Effector memory CD4-positive, alpha-beta T cell (primary cell): ENCODE measurements around the gene ABCA13.

Experiments used
- DNase-seq, 3 donors: peaks; one replicate each; pipeline ENCODE4 v3.0.0-alpha.2; 2020
- H3K27ac ChIP-seq: 2 replicates; pipeline ENCODE4 v1.7.0; 2013; ENCODE audit warnings: mild to moderate bottlenecking, low read length, moderate library complexity; ENCODE audit not compliant: insufficient read depth, poor library complexity, severe bottlenecking
- H3K27me3 ChIP-seq: replicated peaks from 2 replicates; pipeline ENCODE4 v1.7.0; 2013; ENCODE audit warnings: mild to moderate bottlenecking, low read length; ENCODE audit not compliant: insufficient read depth, control insufficient read depth, poor library complexity, severe bottlenecking
- H3K36me3 ChIP-seq: 2 replicates; pipeline ENCODE4 v1.7.0; 2013; ENCODE audit warnings: mild to moderate bottlenecking, low read length, moderate library complexity; ENCODE audit not compliant: control insufficient read depth, insufficient read depth
- H3K4me1 ChIP-seq: 2 replicates; pipeline ENCODE4 v1.7.0; 2013; ENCODE audit warnings: low read length, mild to moderate bottlenecking; ENCODE audit not compliant: control insufficient read depth, insufficient read depth, poor library complexity, severe bottlenecking
- H3K4me3 ChIP-seq: 2 replicates; pipeline ENCODE4 v1.7.0; 2013; ENCODE audit warnings: low read length, low read depth, mild to moderate bottlenecking; ENCODE audit not compliant: insufficient read depth, poor library complexity, severe bottlenecking
- H3K9me3 ChIP-seq: 2 replicates; pipeline ENCODE4 v1.7.0; 2013; ENCODE audit warnings: mild to moderate bottlenecking, low read length, moderate library complexity; ENCODE audit not compliant: control insufficient read depth

Gene ABCA13

DNA sequence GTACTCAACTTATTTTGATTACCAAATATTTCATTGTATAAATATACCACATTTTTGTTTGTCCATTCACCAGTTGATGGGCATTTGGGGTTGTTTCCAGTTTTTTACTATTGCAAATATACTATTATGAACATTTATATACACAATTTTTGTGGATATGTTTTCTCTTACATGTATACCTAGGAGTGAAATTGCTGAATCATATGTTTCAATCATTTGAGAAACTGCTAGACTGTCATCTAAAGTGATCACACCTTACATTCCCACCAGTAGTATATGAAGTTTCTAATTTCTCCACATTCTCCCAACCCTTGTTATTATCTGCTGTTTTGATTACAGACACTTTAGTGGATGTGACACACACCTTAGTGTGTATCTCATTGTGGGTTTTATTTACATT is 257.9 kb downstream of the ABCA13 start:
- Histone ChIP-seq H3K9me3 (no peaks in the 10 kb centered on the region), H3K27me3 (no peaks in the 10 kb centered on the region), H3K4me1 (no peaks in the 10 kb centered on the region), H3K27ac (no peak overlapping the region), H3K4me3 (no peak overlapping the region), H3K36me3 (no peaks in the 10 kb centered on the region)
- DNase-seq: no peak

DNA sequence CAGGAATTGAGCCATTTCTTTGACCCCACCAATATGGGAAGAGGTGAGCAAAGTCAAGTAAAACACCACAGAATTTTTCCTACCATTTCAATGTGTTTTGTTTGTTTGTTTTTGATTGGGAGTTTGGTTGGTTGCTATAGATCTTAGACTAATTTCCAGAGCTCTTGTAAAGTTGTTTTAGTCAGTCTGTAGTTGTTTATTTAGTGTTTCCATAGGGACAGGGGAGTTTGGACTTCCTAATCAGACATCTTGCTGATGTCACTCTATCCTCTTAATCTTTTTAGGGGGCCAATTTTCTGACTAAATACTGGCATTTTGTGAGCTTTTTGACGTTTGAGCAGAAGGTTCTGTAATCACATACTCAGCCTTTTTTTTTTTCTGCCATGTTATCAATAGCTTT is 266.9 kb downstream of the ABCA13 start:
- Histone ChIP-seq H3K9me3 (no peaks in the 10 kb centered on the region), H3K4me1 (no peaks in the 10 kb centered on the region), H3K27ac (no peak overlapping the region), H3K4me3 (no peak overlapping the region), H3K27me3 (no peaks in the 10 kb centered on the region), H3K36me3 (no peaks in the 10 kb centered on the region)
- DNase-seq: no peak

DNA sequence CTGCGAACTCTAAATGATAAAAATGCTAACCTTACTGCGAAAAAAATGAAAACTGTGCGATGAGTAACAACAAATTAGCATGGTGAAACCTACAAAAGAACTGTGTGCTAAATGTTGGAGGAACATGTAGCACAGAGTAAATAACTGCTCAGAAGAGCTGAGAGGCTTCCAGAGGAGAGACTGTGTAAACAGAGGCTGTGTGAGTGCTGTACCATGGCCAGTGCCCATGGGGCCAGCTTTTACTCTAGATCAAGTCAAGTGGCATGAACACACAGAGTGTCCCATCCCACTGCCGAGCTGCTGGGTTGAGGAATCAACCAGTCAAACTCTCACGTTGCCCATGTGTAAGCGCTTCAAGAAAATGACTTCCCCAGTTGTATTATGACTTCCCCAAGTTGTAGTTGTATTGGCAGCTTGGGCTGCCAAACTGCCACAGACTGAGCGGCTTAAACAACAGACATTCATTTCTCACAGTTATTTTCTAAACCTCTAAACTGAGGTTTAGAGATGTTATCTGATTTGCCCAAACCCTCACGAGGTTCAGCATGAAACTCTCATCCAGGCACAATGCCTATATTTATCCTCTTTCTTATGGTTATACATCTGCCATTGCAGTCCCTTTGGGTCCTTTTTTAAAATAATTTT is 270.7 kb downstream of the ABCA13 start:
- no peaks in the 10 kb centered on the region for H3K4me1 ChIP-seq
- no peaks in the 10 kb centered on the region for H3K9me3 ChIP-seq
- H3K36me3 ChIP-seq: no peaks in the 10 kb centered on the region
- H3K27ac ChIP-seq: no peak overlapping the region
- no peaks in the 10 kb centered on the region for H3K27me3 ChIP-seq
- no peak overlapping the region for H3K4me3 ChIP-seq
- no peak for DNase-seq

DNA sequence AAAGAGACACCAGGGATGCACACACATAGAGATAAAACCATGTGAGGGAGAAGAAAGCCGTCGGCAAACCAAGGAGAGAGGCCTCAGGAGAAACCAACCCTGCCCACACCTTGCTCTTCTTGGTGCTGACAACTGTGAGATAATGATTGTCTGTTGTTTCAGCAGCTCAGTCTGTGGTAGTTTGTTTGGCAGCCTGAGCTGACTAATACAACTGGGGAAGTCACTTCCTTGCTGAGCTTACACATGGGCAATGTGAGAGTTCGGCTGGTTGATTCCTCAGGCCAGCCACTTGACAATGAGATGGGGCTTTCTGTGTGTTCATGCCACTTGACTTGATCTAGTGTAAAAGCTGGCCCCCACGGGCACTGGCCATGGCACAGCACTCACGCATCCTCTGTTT is 271.8 kb downstream of the ABCA13 start:
- Histone ChIP-seq H3K36me3 (no peaks in the 10 kb centered on the region), H3K4me3 (no peak overlapping the region), H3K4me1 (no peaks in the 10 kb centered on the region), H3K27me3 (no peaks in the 10 kb centered on the region), H3K27ac (no peak overlapping the region), H3K9me3 (no peaks in the 10 kb centered on the region)
- no peak for DNase-seq

DNA sequence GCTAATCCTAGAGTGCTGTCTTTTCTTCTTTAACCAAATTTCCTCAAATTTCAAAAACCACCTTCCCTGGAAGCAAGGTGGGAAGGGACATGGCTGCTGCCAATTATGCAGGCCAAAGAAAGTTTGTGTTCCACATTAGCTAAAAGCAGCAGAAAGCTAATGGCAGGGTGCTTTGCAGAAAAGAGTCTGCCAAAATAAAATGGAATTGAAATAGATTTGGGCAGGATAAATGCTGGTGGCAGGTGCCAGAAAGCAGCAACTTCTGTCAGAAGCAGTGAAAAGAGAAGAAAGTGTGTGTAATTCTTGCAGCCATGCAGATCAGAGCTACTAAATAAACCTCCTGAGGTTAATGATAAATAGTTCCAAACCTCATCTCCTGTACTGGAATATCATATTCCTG is 275.5 kb downstream of the ABCA13 start:
- Histone ChIP-seq H3K4me1 (no peaks in the 10 kb centered on the region), H3K4me3 (no peak overlapping the region), H3K27ac (no peak overlapping the region), H3K9me3 (no peaks in the 10 kb centered on the region), H3K27me3 (no peaks in the 10 kb centered on the region), H3K36me3 (no peaks in the 10 kb centered on the region)
- no peak for DNase-seq

DNA sequence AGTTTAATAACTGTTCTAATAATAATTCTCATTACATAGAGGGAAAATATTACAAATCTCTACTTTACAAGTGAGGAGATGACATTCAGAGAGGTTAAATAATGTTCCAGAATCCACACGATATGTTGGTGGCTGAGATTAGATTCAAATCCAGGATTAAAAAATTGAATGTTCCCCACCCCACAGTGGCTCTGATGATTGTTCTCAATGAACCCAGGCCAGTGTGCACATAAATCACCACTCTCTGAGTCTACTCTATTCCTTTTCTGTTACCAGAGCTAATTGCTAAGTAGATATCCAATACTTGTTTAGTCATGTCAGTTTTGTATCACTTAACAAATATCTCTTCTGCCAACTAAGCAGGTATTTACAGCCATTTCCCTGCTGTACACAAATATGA is 281.0 kb downstream of the ABCA13 start:
- Histone ChIP-seq H3K27me3 (no peaks in the 10 kb centered on the region), H3K4me1 (no peaks in the 10 kb centered on the region), H3K27ac (no peak overlapping the region), H3K9me3 (no peaks in the 10 kb centered on the region), H3K36me3 (no peaks in the 10 kb centered on the region), H3K4me3 (no peak overlapping the region)
- DNase-seq: no peak

DNA sequence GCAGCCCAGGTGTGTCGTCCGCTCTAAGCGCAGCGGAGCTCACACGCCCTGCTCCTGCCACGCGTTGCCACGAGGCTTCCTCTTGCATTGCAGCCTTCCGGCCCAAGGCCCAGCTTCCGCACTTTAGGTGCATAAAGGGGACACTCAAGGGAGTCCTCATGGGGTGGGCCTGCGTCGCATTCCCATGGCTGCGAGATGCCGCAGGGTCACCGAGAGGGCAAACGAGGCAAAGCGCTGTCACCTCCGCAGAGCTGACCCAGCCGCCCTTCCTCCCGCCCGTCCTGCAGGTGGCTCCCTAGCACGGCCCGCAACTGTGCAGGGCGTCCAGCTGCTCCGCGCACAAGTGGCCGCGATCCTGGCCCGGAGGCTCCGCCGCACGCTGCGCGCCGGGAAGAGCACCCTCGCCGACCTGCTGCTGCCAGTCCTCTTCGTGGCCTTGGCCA is 283.5 kb downstream of the ABCA13 start:
- no peaks in the 10 kb centered on the region for H3K27me3 ChIP-seq
- H3K9me3 ChIP-seq: no peaks in the 10 kb centered on the region
- no peaks in the 10 kb centered on the region for H3K4me1 ChIP-seq
- no peak overlapping the region for H3K4me3 ChIP-seq
- H3K27ac ChIP-seq: no peak overlapping the region
- no peaks in the 10 kb centered on the region for H3K36me3 ChIP-seq
- DNase-seq: no peak

DNA sequence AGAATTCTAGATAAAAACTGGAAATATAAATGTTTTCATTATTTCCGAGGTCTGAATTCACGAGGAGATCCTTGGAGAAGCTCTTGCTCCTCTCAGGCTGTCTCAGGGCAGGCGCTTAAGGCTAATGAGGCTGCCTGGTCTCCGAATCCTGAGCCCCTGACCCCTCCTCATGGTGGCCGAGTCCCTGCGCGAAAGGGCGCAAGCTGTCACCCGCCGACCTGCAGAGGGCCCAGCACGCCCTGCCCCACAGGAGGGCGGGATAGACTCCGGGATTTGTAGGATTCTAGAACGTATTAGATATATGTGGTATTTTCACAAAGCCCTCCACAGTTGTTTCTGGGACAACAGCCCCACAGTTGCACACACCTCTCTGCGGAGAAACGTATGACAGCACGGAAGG is 284.1 kb downstream of the ABCA13 start:
- H3K36me3 ChIP-seq: no peaks in the 10 kb centered on the region
- H3K4me1 ChIP-seq: no peaks in the 10 kb centered on the region
- no peak for DNase-seq
- H3K27ac ChIP-seq: no peak overlapping the region
- H3K9me3 ChIP-seq: no peaks in the 10 kb centered on the region
- H3K27me3 ChIP-seq: no peaks in the 10 kb centered on the region
- no peak overlapping the region for H3K4me3 ChIP-seq

DNA sequence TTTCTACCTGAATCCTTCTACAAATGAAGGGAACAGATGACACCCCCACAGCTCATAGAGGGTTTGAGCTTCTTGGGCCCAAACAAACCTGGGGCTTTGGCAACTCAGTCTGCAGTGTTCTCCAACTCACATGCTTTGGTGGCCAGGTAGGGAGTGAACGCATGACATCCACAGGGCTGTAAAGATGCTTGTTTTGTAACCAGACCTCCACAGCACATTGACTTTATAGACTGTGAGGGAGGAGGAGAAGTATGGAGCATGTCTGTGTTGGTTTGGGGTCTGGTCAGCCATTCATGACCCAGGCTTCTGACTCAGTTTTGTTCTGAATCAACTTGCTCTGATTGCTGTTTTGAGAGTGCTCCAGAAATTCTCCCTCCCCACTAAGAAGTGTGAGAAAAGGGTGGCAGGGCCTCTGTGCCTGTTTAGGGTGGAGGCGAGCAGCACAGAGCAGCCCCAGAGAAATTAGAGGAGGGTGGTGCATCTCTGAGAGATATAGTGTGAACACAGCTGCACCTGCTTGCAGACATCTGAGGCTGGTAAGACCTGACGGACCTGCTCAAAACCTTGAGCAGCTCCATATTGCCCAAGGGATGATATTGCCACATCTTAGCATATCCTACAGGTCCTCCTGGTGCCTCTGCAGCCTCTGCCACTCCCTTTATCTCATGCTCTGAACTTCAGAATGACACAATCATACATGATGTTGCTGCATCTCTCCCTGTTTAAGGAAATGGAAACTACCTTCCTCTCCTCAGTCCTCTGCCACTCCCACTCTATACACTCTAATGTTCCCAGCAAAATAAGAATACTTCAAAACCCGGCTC is 287.7 kb downstream of the ABCA13 start:
- Histone ChIP-seq H3K27me3 (no peaks in the 10 kb centered on the region), H3K4me3 (no peak overlapping the region), H3K36me3 (no peaks in the 10 kb centered on the region), H3K9me3 (no peaks in the 10 kb centered on the region), H3K4me1 (no peaks in the 10 kb centered on the region), H3K27ac (no peak overlapping the region)
- DNase-seq: no peak

DNA sequence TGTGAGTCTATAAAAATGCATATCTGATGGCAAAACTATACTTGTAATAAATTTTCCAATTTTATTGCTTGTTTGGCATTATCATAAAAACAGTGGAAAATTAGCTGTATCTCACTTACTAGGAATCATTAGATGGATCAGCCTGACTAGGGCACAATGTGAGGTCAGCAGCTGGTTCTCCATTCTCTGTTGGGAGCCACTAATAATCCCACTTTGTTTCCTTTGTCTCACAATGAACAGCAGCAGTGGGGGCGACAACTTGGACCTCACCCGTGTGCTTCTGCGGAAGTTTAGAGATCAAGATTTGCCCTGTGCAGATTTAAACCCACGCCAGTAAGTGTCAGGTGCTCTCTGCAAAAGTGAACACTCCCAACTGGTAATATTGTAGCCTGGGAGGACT is 295.5 kb downstream of the ABCA13 start:
- Histone ChIP-seq H3K27ac (no peak overlapping the region), H3K9me3 (no peaks in the 10 kb centered on the region), H3K4me1 (no peaks in the 10 kb centered on the region), H3K27me3 (no peaks in the 10 kb centered on the region), H3K4me3 (no peak overlapping the region), H3K36me3 (no peaks in the 10 kb centered on the region)
- DNase-seq: no peak
